ENCODE data around the gene C1orf122.

C1orf122 gene

GRCh38 chr1:37817481-37817880 lies 9.9 kb downstream of the C1orf122 start:
- no peak overlapping the region for H2AFZ ChIP-seq (ENCODE audit: low read length)
- no peak overlapping the region for H3K4me2 ChIP-seq (ENCODE audit: low read depth, low read length)
- H3K4me1 ChIP-seq (ENCODE audit: low read length): no peaks in the 10 kb centered on the region
- no peak for DNase-seq
- no peaks in the 10 kb centered on the region for H3F3A ChIP-seq (ENCODE audit: insufficient read depth, low read length)
- peaks cover 9% of the 10 kb centered on the region for H3K36me3 ChIP-seq (replicated peaks; ENCODE audit: insufficient read depth, low read length)
- no peaks in the 10 kb centered on the region for H3K27me3 ChIP-seq (replicated peaks; ENCODE audit: insufficient read depth, low read length)
- H3K4me3 ChIP-seq (ENCODE audit: low read length): no peak overlapping the region
- H3K79me2 ChIP-seq (ENCODE audit: low read length): no peaks in the 10 kb centered on the region
- no peaks in the 10 kb centered on the region for H3K9me3 ChIP-seq (replicated peaks; ENCODE audit: insufficient read depth, low read length)
- no peak overlapping the region for H3K9ac ChIP-seq (ENCODE audit: low read length)
- no peak for TF ChIP-seq EZH2 (optimal IDR thresholded peaks at IDR 0.05; ENCODE audit: low read depth, low read length)
- TF ChIP-seq EZH2phosphoT487 (IDR thresholded peaks at IDR 0.05; ENCODE audit: low read length): no peak
- TF ChIP-seq CTCF (IDR thresholded peaks at IDR 0.05; ENCODE audit: low read length): no peak
- H4K20me1 ChIP-seq (ENCODE audit: insufficient read depth, low read length): no peaks in the 10 kb centered on the region
- no peak overlapping the region for H3K27ac ChIP-seq (ENCODE audit: low read length)
- no peaks in the 10 kb centered on the region for H3K9me2 ChIP-seq (replicated peaks; ENCODE audit: insufficient read depth, low read length)

GRCh38 chr1:37821481-37821880 lies 13.9 kb downstream of the C1orf122 start:
- Histone ChIP-seq H3K36me3 (replicated peaks; ENCODE audit: insufficient read depth, low read length) (peaks cover 13% of the 10 kb centered on the region), H3K79me2 (ENCODE audit: low read length) (no peaks in the 10 kb centered on the region), H3K27ac (ENCODE audit: low read length) (no peak overlapping the region)

GRCh38 chr1:37822906-37823815 lies 15.6 kb downstream of the C1orf122 start:
- Histone ChIP-seq H3K27ac (ENCODE audit: low read length) (no peak overlapping the region), H3K79me2 (ENCODE audit: low read length) (no peaks in the 10 kb centered on the region), H3K27me3 (replicated peaks; ENCODE audit: insufficient read depth, low read length) (no peaks in the 10 kb centered on the region), H2AFZ (ENCODE audit: low read length) (no peak overlapping the region), H3K4me3 (ENCODE audit: low read length) (no peak overlapping the region), H3K9me3 (replicated peaks; ENCODE audit: insufficient read depth, low read length) (no peaks in the 10 kb centered on the region), H3K36me3 (replicated peaks; ENCODE audit: insufficient read depth, low read length) (peaks cover 13% of the 10 kb centered on the region), H3K4me2 (ENCODE audit: low read depth, low read length) (no peak overlapping the region), H3K4me1 (ENCODE audit: low read length) (no peaks in the 10 kb centered on the region), H3F3A (ENCODE audit: insufficient read depth, low read length) (no peaks in the 10 kb centered on the region), H3K9me2 (replicated peaks; ENCODE audit: insufficient read depth, low read length) (no peaks in the 10 kb centered on the region), H3K9ac (ENCODE audit: low read length) (no peak overlapping the region), H4K20me1 (ENCODE audit: insufficient read depth, low read length) (no peaks in the 10 kb centered on the region)
- DNase-seq: no peak
- TF ChIP-seq EZH2phosphoT487 (IDR thresholded peaks at IDR 0.05; ENCODE audit: low read length) (no peak), EZH2 (optimal IDR thresholded peaks at IDR 0.05; ENCODE audit: low read depth, low read length) (no peak), CTCF (IDR thresholded peaks at IDR 0.05; ENCODE audit: low read length) (no peak)

More at GRCh38 chr1:37821481-37821880, 13.9 kb downstream of the C1orf122 start:
- TF ChIP-seq EZH2phosphoT487 (IDR thresholded peaks at IDR 0.05; ENCODE audit: low read length) (no peak), EZH2 (optimal IDR thresholded peaks at IDR 0.05; ENCODE audit: low read depth, low read length) (no peak), CTCF (IDR thresholded peaks at IDR 0.05; ENCODE audit: low read length) (no peak)
- no peak overlapping the region for H3K4me3 ChIP-seq (ENCODE audit: low read length)
- H3F3A ChIP-seq (ENCODE audit: insufficient read depth, low read length): no peaks in the 10 kb centered on the region
- H2AFZ ChIP-seq (ENCODE audit: low read length): no peak overlapping the region
- no peaks in the 10 kb centered on the region for H3K4me1 ChIP-seq (ENCODE audit: low read length)
- no peak overlapping the region for H3K4me2 ChIP-seq (ENCODE audit: low read depth, low read length)
- DNase-seq: no peak
- H3K9ac ChIP-seq (ENCODE audit: low read length): no peak overlapping the region
- H3K27me3 ChIP-seq (replicated peaks; ENCODE audit: insufficient read depth, low read length): no peaks in the 10 kb centered on the region
- H4K20me1 ChIP-seq (ENCODE audit: insufficient read depth, low read length): no peaks in the 10 kb centered on the region
- no peaks in the 10 kb centered on the region for H3K9me3 ChIP-seq (replicated peaks; ENCODE audit: insufficient read depth, low read length)
- no peaks in the 10 kb centered on the region for H3K9me2 ChIP-seq (replicated peaks; ENCODE audit: insufficient read depth, low read length)
